HG02840 (cell line): ENCODE data around the gene MINDY3.
"Not testable (repeated sequence)": the region's sequence is repeated elsewhere in the genome, so short reads cannot be mapped to it uniquely, and the experiment has no call there.

ENCODE experiments used
- ATAC-seq: cut with Tn5 transposase; IDR thresholded peaks from one replicate; pipeline ENCODE4 v1.9.1; 2021; ENCODE audit warnings: mild to moderate bottlenecking, moderate library complexity, moderate number of reproducible peaks; ENCODE audit not compliant: unreplicated experiment, low FRiP score

The MINDY3 gene

GRCh38 chr10:15857107-15857575 is 3.2 kb downstream of the MINDY3 start:
- no peak for ATAC-seq

GRCh38 chr10:15856328-15857015 is 3.8 kb downstream of the MINDY3 start:
- no peak for ATAC-seq

GRCh38 chr10:15853800-15854199 is 6.5 kb downstream of the MINDY3 start:
- ATAC-seq: no peak

GRCh38 chr10:15852111-15852557 is 8.2 kb downstream of the MINDY3 start:
- ATAC-seq: no peak

- ATAC-seq: not testable (repeated sequence)
These were observed 9.8 kb downstream of the MINDY3 start for GRCh38 chr10:15850337-15850978.

- no peak for ATAC-seq
These were observed 11.0 kb downstream of the MINDY3 start for GRCh38 chr10:15849316-15849715.

- ATAC-seq: no peak
These were observed 12.8 kb downstream of the MINDY3 start for GRCh38 chr10:15847481-15847880.

- ATAC-seq: no peak
These were observed 15.8 kb downstream of the MINDY3 start for GRCh38 chr10:15844517-15844916.

GRCh38 chr10:15843695-15844094 is 16.6 kb downstream of the MINDY3 start:
- ATAC-seq: no peak

- no peak for ATAC-seq
These were observed 17.6 kb downstream of the MINDY3 start for GRCh38 chr10:15842556-15843169.

GRCh38 chr10:15841696-15842095 is 18.6 kb downstream of the MINDY3 start:
- ATAC-seq: no peak

GRCh38 chr10:15836807-15837206 is 23.5 kb downstream of the MINDY3 start:
- no peak for ATAC-seq

GRCh38 chr10:15829495-15829894 is 30.8 kb downstream of the MINDY3 start:
- no peak for ATAC-seq

- ATAC-seq: no peak
These were observed 35.8 kb downstream of the MINDY3 start for GRCh38 chr10:15824498-15824897.

- ATAC-seq: no peak
These were observed 38.2 kb downstream of the MINDY3 start for GRCh38 chr10:15822131-15822530.

- no peak for ATAC-seq
These were observed 39.1 kb downstream of the MINDY3 start for GRCh38 chr10:15821046-15821683.

GRCh38 chr10:15817409-15818046 is 42.8 kb downstream of the MINDY3 start:
- ATAC-seq: no peak

- no peak for ATAC-seq
These were observed 44.9 kb downstream of the MINDY3 start for GRCh38 chr10:15815242-15815885.

- ATAC-seq: no peak
These were observed 45.7 kb downstream of the MINDY3 start for GRCh38 chr10:15814565-15814964.

- no peak for ATAC-seq
These were observed 46.9 kb downstream of the MINDY3 start for GRCh38 chr10:15813415-15813814.
